HG02884 (cell line): ENCODE measurements around the gene KIF19.
"Not testable (repeated sequence)": the region's sequence is repeated elsewhere in the genome, so short reads cannot be mapped to it uniquely, and the experiment has no call there.

Experiments
- ATAC-seq: cut with Tn5 transposase; IDR thresholded peaks from one replicate; pipeline ENCODE4 v1.9.1; 2021; ENCODE audit warnings: mild to moderate bottlenecking, moderate library complexity; ENCODE audit not compliant: unreplicated experiment

Gene KIF19

DNA sequence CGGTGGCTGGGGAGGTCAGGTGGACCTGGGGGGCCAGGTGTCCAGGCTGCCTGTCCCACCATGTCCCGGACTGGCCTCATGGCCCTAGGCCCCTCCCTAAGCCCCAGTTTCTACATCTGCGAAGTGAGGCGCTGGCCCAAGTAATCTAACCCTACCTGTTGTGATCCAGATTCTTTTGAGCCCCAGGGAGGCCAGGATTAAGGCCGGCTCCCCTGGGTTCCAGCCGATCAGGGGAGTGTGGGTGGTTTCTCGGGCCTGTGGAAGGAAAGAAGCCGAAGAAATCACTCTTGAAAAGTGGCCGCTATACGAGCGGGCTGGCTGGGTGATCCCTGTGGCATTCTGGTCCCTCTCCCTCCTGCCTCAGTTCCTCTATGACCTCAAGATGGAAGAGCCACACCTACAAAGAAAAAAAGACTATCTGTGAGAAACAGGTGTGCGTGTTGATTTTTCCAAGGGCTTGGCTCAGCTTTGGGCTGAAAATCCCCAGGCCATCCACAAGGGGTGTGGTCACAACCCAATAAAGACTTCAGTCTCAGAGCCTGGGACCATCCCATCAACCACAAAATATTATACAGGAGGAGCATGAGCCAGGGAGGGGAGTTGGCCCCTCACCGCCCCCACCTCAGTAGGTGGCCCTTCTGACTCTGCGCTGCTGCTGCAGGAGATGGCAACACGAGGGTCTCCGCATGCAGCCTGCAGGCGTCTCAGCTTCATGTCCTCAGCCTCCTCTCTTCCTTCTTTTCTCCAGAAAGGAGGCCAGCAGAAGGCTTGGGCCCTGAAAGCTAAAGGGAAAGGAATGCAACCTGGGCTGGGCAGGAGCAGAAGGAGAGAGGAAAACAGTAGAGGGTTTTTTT is 61.6 kb downstream of the KIF19 start:
- no peak for ATAC-seq

DNA sequence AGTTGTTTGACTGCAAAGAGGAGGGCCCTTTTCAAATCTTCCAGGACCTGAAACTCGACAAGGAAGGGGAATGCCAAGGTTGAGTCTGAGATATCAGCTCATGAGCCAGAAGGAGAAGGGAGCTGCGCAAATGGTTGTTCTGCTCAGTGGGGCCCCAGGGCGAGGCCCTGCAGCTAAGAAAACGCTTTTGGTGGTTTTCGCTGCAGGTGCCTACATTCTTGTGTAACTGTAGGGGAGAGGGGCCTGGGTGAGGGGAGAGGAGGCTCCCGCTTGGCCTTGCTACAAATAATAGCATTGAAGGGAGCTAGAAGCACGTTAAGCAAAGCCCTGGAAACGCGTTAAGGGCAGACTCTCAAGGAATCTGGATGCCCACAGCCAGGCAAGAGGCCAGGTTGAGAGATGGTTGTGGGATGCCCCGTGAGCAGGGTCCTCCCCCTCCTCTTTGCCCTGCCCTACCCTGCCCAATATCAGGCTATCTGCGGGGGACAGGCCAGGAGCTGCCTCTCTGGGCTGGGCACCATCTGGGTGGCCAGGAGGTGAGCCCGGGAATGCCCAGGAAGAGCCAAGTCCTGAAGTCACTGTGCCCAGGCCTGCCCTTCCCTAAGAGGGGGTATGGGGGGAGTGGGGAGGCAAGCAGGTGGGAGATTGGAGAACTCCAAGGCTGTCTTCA is 63.2 kb downstream of the KIF19 start:
- ATAC-seq: no peak

DNA sequence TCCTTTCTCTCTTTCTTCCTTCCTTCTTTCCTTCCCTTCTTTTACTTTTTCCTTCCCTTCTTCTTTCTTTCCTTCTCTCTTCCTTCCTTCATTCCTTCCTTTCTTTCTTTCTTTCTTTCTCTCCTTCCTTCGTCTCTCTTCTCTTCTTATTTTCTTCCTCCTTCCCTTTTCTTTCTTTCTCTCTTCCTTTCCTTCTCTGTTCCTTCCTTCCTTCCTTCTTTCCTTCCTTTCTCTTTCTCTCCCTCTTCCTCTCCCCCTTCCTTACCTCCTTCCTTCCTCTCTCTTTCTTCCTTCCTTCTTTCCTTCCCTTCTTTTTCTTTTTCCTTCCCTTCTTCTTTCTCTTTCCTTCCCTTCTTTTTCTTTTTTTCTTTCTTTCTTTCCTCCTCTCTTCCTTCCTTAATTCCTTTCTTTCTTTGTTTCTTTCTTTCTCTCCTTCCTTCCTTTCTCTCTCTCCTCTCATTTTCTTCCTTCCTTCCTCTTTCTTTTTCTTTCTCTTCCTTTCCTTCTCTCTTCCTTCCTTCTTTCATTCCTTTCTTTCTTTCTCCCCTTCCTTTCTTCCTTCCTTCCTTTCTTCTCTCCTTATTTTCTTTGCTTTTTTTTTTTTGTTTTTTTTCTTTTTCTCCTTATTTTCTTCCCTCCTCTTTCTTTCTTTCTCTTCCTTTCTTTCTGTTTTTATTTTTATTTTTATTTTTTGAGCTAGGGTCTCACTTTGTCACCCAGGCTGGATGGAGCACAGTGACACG is 64.1 kb downstream of the KIF19 start:
- ATAC-seq: no peak

DNA sequence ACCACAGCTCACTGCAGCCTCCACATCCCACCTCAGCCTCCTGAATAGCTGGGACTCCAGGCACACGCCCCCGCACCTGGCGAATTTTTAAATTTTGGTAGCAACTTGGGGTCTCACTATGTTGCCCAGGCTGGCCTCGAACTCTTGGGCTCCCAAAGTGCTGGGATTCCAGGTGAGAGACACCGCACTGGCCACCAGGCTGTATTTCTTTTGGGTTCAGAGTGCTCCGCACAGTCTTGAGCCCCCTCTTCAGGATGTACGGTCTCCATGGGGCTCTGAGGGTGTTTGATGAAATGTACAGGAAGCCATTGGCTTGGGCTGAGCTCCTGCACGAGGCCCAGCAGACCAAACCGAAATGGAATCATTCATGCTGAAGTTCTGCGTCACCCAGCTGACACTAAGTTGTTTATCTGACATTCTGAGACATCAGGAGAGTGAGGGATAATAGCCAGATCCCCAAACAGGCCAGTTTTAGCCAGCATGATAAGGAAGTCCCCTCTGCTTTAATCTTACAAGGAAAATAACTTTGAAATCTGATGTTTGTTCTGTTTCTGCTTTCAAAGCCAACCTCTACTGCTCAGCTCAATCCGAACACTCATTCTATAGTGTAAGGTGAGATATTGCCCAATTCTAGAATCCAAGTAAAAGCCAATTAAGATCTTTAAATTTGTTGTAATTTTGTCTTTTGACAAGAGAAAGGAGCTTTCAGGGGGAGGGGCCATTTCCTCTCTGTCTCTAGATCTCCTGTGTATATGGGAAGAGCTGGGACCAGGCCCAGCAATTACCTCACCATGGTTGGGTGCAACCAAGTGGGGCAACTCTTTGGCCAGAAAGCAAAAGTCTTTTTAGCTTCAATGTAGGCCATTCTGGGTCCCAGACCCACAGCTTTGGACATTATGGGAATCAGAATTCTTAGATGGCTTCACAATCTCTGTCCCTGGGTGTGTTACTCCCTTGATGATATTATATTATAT is 64.9 kb downstream of the KIF19 start:
- ATAC-seq: no peak

DNA sequence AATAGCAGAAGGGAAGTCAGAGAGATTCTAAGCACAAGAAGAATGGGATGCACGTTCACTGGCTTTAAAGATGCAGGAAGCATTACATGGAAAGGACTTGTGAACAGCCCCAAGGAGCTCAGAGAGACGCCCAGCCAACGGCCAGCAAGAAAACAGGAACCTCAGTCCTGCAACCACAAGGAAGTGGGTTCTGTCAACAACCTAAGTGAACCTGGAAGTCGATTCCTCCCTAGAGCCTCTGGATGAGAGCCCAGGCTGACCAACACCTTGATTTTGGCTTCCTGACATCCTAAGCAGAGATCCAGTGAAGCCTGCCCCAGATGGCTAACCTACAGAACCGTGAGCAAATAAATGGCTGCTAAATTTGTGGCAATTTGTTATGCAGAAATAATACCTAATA is 65.7 kb downstream of the KIF19 start:
- ATAC-seq: no peak

DNA sequence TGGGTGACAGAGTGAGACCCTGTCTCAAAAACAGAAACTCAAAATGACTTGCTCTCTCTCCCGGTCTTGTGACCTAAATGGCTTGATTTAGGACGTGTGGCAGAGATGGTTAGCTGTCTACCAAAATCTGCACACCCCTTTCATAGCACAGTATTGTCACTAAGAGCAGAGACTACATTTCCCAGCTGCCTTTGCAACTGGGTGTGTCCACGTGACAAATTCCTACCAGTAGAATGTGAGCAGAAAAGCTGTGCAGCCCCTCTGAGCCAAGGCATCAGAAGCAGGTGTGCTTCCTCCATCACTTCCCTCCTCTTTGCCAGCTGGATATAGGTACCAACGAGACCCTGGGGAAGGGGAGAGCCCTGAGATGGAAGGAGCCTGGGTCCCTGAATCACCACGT is 66.8 kb downstream of the KIF19 start:
- no peak for ATAC-seq

DNA sequence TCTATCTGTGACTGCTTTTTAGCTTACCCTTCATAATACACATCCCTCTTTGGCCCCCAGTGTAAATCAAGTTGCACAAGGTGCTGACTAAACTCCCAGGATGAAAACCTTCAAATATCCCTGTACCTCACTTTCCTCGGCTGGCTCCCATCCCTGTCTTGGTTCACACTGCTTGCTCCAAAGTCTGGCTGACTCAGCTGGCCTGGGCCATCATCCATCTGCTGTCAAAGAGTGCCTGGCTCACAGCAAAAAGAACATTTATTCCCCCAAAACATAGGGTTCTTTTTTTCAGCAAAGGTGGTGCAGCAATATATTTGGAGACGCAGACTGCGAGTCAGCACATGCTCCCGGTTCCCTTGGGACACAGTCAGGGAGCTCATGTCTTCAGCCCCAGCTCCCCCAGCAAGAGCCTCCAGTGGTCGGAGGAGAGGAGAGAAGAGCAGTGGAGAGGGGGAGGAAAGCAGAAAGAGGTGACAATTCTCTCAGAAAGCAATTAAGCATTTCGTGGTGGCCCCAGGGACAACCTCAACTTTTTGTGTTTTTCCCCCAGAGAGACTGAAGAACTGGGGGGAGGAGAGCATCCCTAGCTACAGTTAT is 67.4 kb downstream of the KIF19 start:
- no peak for ATAC-seq

DNA sequence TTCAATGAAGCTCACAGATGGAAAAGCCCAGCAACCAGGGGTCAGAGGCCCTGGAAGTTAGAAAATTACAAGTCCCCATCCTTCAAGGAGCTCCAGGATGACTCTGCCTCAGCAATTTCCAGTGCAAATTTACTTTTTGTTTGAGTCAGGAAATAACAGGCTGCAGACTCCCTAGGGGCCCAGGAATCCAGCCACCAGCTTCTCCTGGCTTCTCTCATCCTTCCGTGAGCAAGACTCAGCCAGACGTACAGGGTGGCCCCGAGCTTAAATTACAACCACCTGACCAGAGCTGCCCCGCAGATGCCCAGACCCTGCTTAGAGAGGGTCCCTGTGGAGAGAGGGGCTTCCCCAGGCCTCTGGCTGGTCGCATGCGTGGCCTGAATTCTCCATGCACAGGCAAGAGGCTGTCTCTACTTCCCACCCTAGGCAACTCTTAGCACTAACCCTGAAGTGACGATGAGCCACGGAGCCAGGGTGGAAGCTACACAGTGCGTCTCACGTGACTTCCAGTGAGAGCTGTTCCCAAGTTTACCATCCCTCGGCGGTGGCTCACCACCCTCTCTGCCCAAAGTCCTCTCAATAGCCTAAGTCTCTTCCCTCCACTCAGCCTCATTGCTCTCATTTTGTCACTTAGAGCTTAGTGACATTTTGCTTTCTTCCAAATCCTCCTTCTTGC is 68.4 kb downstream of the KIF19 start:
- no peak for ATAC-seq

DNA sequence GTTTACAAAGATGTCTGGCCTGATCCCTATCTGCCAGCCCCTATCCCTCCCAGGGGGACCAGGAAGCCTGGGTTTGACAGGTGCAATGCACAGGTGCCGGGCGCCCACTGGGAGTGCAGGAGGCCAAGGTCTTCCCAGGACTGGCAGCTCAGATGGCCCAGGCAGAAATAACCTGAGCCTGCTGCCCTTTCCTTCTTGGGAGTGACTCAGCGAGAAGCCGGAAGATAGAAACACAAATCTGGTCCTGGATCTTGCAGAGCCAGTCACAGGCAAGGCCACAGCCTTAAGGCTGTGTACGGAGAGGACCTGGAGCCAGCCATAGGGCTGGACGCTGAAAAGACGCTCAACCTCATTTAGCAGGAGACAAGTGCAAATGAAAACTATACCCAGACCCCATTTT is 69.0 kb downstream of the KIF19 start:
- ATAC-seq: no peak

DNA sequence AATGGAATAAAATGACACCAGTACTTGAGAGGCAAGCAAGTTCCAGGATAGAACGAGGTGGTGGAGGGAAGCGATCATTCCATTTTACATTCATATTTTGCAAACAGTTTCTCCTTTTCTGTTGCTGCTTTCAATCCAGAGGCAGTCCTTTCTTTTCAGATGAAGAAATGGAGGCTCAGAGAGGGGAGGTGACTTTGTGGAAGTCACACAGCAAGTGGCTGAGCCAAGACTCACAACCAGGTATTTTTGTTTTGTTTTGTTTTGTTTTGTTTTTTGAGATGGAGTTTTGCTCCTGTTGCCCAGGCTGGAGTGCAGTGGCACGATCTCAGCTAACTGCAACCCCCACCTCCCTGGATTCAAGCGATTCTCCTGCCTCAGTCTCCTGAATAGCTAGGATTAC is 70.5 kb downstream of the KIF19 start:
- ATAC-seq: no peak

DNA sequence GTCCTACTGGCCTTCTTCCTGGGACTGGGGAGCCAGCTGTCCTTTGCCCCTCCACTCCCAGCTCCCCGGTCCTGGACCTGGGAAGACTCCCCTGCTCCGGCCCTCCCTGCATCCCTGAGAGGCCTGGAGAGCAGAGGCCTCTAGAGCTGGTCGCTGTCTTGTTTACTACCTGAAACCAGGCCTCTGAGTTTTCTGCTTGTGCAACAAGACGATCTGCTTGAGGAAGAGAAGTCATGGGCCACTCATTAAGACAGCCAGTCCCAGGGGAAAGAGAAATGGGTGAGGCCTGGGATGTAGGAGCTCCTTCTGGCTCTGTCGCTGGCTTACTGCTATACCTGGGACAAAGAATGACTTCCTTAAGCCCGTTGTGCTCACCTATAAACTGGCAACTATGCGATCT is 76.0 kb downstream of the KIF19 start:
- no peak for ATAC-seq

DNA sequence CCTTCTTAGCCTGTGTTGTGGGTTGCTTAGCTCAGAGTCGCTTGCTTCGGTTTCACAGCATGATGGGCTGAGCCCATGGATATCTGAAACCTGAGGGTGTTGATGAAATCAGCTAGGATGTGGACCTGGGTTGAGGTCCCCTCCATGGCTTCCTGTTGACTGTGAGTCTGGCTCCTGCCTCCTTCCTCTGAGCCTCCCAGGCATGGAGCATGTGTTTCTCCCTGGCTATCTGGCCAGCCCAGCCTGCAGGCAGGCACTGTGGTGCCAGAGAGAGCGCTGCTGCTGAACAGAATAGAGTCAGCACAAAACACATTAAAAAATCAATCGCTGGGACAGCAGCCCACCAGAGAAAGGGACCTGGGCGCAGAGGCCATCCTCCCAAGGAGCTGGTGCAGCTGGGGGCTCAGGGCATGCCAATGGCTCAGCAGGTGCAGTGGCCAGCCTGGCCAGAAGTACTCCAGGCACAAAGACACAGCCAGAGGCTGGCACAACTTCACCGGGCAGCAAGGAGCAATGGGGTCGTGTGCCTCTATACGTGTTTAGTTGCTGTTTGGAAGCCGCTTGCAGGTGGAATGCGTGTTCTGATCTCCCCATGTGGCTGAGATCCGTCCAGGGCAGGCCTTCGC is 77.6 kb downstream of the KIF19 start:
- no peak for ATAC-seq

DNA sequence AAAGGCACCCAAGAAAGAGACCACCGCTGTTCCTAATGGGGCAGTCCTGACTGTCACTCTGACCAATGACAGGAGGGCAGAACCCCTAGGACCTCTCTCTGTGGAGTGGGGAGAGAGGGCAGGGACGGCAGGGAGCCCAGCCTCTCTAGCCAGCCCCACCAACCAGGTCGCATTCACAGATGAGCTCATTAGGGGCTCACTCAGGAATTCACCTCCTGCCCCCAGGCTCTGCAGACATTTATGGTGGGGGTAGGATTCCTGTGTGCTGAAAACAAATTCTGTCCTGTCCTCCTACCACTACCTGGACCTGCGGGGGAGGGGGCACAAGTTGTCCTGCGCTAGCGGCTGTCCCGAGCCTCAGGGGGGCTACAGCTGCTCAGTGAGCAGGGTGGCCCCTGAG is 78.2 kb downstream of the KIF19 start:
- no peak for ATAC-seq

DNA sequence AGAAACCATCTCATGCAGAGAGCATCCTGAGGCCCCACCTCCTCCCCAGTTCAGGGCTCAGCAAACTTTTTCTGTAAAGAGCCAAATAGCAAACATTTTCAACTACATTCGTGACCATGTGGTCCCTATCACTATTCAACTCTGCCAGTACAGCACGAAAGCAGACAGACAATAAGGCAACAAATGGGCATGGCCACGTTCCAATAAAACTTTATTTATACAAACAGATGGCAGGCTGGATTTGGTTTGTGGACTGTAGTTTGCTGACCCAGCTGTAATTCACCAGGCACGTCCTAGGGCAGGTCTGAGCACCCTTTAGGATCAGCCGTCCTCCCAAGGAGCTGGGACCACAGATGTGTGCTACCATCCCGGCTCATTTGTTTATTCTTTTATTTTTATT is 78.8 kb downstream of the KIF19 start:
- no peak for ATAC-seq

DNA sequence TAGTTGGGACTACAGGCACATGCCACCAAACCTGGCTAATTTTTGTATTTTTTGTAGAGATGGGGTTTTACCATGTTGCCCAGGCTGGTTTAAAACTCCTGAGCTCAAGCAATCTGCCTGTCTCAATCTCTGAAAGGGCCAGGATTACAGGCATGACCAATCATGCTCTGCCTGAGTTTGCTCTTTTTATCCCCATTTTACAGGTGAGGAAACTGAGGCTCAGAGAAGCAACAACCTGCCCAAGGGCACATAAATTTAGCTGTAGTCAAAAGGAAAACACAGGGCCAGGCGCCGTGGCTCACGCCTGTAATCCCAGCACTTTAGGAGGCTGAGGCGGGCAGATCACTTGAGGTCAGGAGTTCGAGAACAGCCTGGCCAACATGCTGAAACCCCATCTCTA is 79.3 kb downstream of the KIF19 start:
- not testable (repeated sequence) for ATAC-seq
